Measurements from ENCODE around the gene MTOR.

DNA sequence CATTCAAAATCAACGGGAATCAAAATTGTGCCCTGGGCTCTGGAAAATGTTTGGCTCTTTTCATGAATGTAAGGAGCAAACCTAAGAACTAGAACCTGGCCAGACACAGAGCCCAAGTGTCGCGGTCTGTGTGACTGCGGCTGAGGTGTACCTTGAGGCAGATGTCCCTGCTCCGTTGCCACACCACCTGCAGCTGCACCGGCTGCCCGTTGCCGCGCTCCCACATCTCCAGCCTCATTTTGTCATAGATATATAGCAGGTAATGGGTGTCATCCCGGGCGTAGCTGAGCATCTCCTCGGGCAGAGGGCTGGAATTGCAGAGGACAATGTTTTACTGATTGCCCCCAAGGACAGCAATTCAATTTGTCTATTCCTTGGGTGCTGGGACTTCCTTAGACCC lies 181.4 kb downstream of the MTOR start:
- TF ChIP-seq, protein P1, sequence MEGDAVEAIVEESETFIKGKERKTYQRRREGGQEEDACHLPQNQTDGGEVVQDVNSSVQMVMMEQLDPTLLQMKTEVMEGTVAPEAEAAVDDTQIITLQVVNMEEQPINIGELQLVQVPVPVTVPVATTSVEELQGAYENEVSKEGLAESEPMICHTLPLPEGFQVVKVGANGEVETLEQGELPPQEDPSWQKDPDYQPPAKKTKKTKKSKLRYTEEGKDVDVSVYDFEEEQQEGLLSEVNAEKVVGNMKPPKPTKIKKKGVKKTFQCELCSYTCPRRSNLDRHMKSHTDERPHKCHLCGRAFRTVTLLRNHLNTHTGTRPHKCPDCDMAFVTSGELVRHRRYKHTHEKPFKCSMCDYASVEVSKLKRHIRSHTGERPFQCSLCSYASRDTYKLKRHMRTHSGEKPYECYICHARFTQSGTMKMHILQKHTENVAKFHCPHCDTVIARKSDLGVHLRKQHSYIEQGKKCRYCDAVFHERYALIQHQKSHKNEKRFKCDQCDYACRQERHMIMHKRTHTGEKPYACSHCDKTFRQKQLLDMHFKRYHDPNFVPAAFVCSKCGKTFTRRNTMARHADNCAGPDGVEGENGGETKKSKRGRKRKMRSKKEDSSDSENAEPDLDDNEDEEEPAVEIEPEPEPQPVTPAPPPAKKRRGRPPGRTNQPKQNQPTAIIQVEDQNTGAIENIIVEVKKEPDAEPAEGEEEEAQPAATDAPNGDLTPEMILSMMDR (IDR thresholded peaks at IDR 0.05), result no peak
- no peak for TF ChIP-seq EZH2 (IDR thresholded peaks at IDR 0.05; ENCODE audit: borderline replicate concordance, insufficient read depth, low read depth, low read length, poor library complexity, severe bottlenecking)
